Adrenal gland (tissue), 5 donors: Measurements from ENCODE around the gene CCDC61.

Experiments
- CTCF ChIP-seq, 6 experiments: fragments of 450-650 bp in 4 of 6; fragments of 200-600 bp in 2 of 6; sonication (generic) in 1 of 6; IDR thresholded peaks; 1 replicate in 5 of 6; 2 replicates in 1 of 6; pipeline versions ENCODE4 v1.5.1 to v1.8.0; 2016 to 2021; ENCODE audit warnings: antibody characterized with exemption in 6 of 6, mild to moderate bottlenecking in 2 of 6, moderate library complexity in 1 of 6
- POLR2A ChIP-seq, 2 donors: fragments of 450-650 bp; IDR thresholded peaks; one replicate each; pipeline ENCODE4 v1.6.1; 2017; ENCODE audit warnings: antibody characterized with exemption in 2 of 2, mild to moderate bottlenecking in 2 of 2, moderate library complexity in 1 of 2
- donor health status: DM: no; HTN: no; CAD: no.

- no peak for TF ChIP-seq CTCF (IDR thresholded peaks at IDR 0.05)
- no peak for TF ChIP-seq POLR2A (IDR thresholded peaks at IDR 0.05)
Observed at GRCh38 chr19:46015687-46016425, 20.6 kb downstream of the CCDC61 start.
